Suprapubic skin (tissue), 4 donors: Measurements from ENCODE around the gene SCFD1.

Experiments used
- CTCF ChIP-seq, 2 donors: fragments of 200-600 bp in 1 of 2; fragments of 450-650 bp in 1 of 2; sonication (generic) in 1 of 2; IDR thresholded peaks; one replicate each; pipeline ENCODE4 v1.5.1; 2016 to 2019; ENCODE audit warnings: antibody characterized with exemption in 2 of 2, mild to moderate bottlenecking in 1 of 2, moderate library complexity in 1 of 2
- EP300 ChIP-seq: sonication (generic); formaldehyde crosslinking; IDR thresholded peaks from one replicate; pipeline ENCODE4 v1.6.1; 2017; ENCODE audit warnings: antibody characterized with exemption
- POLR2AphosphoS5 ChIP-seq, 3 donors: sonication (generic); formaldehyde crosslinking; IDR thresholded peaks; one replicate each; pipeline ENCODE4 v1.6.1; 2017; ENCODE audit warnings: antibody characterized with exemption in 3 of 3

- TF ChIP-seq CTCF (IDR thresholded peaks at IDR 0.05) (no peak), POLR2AphosphoS5 (IDR thresholded peaks at IDR 0.05) (no peak), EP300 (no peak)
Measured at GRCh38 chr14:30573966-30574365, 48.2 kb upstream of the SCFD1 start.
